HG02678 (cell line): ENCODE data around the gene SLCO1B3.
"Not testable (repeated sequence)": the region's sequence is repeated elsewhere in the genome, so short reads cannot be mapped to it uniquely, and the experiment has no call there.

Source experiments
- ATAC-seq: cut with Tn5 transposase; IDR thresholded peaks from one replicate; pipeline ENCODE4 v1.9.1; 2021; ENCODE audit warnings: mild to moderate bottlenecking, moderate library complexity; ENCODE audit not compliant: unreplicated experiment

The SLCO1B3 gene

DNA sequence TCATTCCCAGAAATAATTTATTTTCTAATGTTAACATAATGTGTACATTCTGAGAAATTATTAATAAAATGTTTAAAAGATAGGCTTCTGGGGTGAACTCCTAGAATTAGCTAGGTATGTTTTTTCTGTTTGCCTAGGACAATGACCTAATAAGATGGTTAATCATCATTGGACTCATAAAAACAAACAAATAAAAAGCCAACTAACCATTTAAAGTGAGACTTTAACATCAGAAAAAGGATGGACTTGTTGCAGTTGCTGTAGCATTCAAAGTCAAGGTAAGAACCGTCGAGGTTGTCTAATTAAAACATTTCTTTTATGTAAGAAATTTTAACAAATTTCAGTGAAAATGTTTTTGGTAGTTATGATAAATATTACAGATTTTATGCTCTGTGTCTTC lies at the start of gene SLCO1B3:
TSS of gene SLCO1B3 (plus strand) at position 219 of the 400 bp plus-strand sequence. CDS start 5,034 bp downstream, outside the sequence.
- ATAC-seq: no peak

DNA sequence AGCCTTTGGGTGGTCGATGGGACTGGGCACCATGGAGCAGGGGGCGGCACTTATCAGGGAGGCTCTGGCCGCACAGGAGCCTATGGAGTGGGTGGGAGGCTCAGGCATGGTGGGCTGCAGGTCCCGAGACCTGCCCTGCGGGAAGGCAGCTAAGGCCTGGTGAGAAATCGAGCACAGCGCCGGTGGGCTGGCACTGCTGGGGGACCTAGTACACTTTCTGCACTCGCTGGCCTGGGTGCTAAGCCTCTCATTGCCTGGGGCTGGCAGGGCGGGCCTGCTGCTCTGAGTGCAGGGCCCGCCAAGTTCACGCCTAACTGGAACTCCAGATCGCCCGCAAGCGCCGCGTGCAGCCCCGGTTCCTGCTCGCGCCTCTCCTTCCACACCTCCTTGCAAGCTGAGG lies 33.1 kb upstream of the SLCO1B3 start:
- ATAC-seq: no peak

GRCh38 chr12:20778969-20779368 lies 31.5 kb upstream of the SLCO1B3 start:
- no peak for ATAC-seq

- not testable (repeated sequence) for ATAC-seq
These were observed 30.5 kb upstream of the SLCO1B3 start for GRCh38 chr12:20779971-20780370.

- ATAC-seq: not testable (repeated sequence)
These were observed 26.6 kb upstream of the SLCO1B3 start for GRCh38 chr12:20783796-20784357.

DNA sequence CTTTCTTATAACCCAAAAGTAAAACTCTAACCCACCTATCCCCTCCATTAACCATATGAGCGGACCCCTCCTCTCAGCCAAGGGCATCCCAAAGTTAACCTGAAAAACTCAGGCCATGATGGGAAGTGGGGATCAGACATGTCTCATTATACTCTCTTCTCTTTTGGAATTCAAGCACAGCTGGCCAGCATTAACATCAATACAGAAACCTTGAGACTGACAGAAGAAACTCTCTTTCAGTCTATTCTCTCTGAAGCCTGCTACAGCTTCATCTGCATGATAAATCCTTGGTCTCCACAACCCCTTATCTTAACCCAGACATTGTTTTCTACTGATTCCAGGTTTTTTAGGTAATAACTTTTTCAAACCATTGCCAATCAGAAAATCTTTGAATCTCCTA lies 17.5 kb upstream of the SLCO1B3 start:
- ATAC-seq: no peak

DNA sequence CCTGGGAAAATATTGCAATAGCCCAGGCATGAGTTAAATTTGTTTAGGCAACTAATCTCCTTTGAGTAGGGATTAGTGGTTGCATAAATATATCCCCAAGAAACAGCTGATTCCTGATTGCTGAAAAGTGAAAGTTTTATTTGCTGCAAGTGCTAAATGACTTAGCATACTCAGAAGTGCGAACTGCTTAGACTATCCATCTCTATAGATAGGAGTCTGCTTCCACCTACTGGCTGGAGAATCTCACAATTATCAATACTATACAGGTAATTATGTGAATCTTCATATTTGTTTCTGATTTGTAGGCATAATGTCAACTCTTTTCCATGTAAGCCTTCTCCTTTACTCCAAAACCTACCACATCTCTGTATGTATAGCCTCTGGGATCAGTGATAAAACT lies 12.0 kb upstream of the SLCO1B3 start:
- no peak for ATAC-seq

- ATAC-seq: no peak
These were observed 10.3 kb upstream of the SLCO1B3 start for GRCh38 chr12:20800160-20800559.

DNA sequence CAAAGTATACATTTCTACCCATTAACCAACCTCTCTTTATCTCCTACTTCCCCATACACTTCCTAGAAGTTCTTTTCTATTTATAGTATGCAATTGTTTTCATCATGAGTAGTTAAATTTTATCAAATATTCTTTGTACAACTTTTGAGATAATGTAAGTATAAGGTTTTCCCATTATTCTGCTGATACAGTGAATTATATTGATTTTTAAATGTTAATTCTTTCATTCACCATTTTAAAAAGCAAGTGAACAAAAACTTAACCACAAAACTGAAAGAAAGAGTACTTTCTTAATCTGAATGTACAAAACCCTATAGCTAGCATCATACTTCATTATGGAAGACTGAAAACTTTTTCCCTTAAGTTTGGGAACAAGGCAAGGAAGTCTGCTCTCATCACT lies 9.5 kb upstream of the SLCO1B3 start:
- ATAC-seq: no peak

DNA sequence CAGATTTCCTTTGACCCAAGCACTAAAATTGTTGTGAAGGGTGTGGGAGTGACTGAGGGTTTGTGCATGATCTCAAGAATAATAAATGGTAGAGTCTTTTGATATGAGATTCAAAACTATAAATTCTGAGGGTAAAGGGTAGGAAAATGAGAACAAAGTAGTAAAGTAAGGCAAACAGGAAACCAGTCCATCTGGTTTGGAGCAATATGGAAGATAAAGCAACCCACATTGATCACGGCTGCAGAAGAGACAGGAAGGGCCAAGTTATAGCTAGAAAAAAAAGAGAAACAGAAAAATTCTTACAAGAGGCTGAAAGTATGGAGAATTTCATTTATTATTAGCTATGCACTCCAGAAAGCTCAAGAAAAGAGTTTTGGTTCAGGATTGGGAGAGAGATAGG lies 4.6 kb upstream of the SLCO1B3 start:
- no peak for ATAC-seq

- no peak for ATAC-seq
These were observed 3.1 kb upstream of the SLCO1B3 start for GRCh38 chr12:20807192-20808080.

GRCh38 chr12:20808521-20808920 lies 2.0 kb upstream of the SLCO1B3 start:
- no peak for ATAC-seq

DNA sequence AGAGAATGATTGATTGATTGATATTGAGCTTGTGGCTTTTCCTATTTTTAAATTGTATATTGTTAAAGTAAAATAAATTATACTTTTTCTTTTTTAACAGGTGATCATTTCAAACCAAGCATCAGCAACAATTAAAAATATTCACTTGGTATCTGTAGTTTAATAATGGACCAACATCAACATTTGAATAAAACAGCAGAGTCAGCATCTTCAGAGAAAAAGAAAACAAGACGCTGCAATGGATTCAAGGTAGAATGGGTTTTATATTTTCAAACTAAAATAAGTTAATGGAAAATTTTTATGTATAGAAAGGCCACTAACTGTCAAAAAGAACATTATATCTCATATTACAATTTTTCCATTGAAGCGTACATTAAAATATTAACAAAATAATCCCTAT lies 5.1 kb downstream of the SLCO1B3 start:
- no peak for ATAC-seq

- ATAC-seq: no peak
These were observed 11.9 kb downstream of the SLCO1B3 start for GRCh38 chr12:20822415-20822814.

- no peak for ATAC-seq
These were observed 12.4 kb downstream of the SLCO1B3 start for GRCh38 chr12:20822925-20823324.

- ATAC-seq: no peak
These were observed 19.4 kb downstream of the SLCO1B3 start for GRCh38 chr12:20829919-20830318.

DNA sequence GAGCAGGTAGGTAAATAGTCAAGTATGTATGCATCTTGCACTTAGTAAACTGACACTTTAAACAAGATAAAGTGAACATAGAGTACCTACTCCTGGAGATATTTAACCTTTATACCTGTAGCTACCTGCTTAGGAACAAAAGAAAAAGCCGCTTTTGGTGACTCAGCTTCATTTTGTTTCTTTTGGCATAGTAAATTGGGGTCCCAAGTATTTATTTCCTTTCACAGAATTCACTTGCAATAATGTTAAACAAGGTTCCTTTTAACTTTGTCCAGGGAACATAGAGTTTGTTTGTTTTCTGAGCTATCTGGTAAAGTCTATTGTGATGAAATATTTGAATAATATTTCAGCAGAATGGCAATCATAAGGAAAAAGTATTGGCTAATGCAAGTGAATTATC lies 20.0 kb downstream of the SLCO1B3 start:
- no peak for ATAC-seq

DNA sequence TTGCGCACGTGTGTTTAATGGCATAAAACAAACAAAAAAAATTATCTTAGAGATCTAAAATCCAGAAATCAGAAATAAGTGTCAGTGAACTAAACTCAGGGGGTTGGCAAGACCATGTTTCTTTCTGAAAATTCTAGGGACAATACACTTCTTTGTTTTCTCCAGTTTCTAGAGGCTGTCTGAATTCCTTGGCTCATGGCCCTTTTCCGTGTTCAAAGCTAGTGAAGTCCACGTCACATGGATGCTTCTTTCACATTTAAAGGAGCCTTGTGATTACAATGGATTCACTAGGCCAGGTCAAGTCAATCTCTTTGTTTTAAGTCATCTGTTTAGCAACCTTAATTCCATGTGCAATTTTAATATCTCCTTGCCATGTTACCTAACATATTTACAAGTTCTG lies 22.4 kb downstream of the SLCO1B3 start:
- ATAC-seq: no peak

DNA sequence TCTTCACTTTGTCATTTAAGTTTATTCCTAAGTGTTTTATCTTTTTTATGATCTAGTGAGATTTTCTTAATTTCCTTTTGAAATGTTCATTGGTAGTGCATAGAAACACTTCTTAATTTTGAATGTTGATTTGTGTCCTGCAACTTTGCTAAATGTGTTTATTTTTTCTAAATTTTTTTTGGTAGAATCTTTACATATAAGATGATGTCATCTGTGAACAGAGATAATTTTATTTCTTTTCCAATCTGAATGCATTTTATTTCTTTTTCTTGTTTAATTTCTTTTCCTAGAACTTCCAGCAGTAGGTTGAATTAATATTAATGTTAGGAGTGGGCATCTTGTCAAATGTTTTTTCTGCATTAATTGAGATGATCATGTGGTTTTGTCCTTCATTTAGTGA lies 42.1 kb downstream of the SLCO1B3 start:
- ATAC-seq: no peak

DNA sequence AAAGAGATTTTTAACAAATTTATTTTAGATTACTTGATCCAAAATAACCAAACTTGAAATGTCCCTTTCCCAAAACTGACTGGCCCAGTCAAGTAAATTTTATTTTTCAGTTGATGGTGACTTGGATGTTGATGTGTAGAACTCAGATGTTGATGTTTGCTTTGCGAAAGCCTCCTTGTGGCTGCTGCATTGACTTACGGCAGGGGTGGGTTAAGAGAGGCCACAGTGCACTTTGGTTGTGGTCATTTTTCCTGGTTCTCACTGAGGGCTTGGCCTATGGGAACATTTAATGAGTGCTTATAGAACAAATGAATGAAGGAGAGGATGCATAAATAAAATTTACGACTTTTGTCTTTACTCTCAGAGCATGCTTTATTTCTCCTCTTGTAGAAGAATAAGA lies 52.6 kb downstream of the SLCO1B3 start:
- no peak for ATAC-seq

DNA sequence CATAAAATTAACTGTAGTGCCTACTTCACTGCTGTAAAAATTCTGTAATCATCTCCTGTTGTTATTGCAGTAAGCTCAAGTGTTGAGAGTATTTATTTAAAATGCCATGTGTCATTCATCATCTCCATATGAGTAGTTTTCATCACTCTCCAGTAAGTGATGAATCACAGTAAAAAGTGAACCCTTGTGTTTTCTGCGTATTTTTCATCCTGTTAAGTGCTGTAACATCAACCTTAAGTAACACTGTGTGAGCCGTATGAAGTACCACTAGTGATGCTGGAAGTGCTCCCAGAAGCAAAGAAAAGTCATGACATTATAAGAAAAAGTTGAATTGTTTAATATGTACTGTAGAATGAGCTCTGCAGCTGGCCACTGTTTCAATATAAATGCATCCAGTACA lies 55.4 kb downstream of the SLCO1B3 start:
- no peak for ATAC-seq

DNA sequence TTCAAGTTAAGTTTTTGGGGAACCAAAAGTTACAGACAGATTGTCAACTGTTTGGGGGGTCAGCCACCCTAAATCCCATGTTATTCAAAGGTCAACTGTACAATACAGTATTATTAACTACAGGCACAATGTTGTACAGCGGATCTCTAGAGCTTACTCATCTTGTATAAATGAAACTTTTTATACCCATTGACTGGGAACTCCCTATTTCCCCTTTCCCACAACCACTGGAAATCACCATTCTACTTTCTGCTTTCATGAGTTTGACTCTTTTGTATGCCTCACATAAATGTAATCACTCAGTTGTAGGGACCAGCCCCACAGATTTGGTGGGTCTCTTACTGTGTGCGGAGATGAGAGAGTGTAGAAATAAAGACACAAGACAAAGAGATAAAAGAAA lies 57.8 kb downstream of the SLCO1B3 start:
- ATAC-seq: no peak
